Epithelial cell of prostate (primary cell): ENCODE measurements around the gene APBA3.

Experiments
- DNase-seq: peaks from one replicate; pipeline ENCODE4 v3.0.0-alpha.2; 2011; ENCODE audit warnings: low read depth, low spot score
- H3K27ac ChIP-seq: fragments of 450-650 bp; 2 replicates; pipeline ENCODE4 v1.5.1; 2017; ENCODE audit warnings: mild to moderate bottlenecking

APBA3 gene

GRCh38 chr19:3790209-3790734 is 28.8 kb upstream of the APBA3 start:
- DNase-seq = no peak
- H3K27ac ChIP-seq = no peak overlapping the region

DNA sequence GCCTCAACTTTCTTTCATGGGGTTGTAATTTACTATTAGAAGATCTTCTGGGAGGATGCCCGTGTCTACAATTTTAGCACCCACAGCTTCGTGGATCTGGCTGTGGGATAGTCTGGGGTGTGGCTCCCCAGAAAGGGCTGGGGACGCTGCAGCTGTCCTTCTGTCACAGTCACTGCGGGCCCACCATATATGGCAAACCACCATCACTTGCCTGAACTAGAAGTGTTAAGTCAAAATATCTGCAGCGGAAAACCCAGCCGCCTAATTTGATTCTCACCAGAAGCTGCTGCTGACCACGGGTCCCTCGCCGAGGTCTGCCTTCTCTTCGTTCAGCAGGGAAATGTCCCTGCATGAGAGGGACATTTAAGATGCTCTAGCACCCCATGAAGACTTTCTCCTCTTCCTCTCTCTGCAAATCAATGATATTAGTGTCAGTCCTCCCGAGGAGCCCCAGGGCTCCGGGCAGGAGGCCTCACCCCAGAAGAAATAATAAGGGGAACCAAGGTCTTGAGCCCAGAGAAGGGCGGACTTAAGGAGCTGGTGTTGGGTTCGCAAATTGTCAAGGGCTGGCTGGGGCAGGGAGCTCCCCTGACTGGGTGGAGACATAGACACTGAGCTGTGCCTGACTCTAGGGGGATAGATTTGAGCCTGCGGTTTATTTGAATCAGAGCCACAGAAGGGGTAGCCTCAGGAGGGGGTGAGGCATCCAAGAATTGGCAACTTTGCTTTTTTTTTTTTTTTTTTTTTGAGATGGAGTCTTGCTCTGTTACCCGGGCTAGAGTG is 27.7 kb upstream of the APBA3 start:
- no peak overlapping the region for H3K27ac ChIP-seq
- no peak for DNase-seq

DNA sequence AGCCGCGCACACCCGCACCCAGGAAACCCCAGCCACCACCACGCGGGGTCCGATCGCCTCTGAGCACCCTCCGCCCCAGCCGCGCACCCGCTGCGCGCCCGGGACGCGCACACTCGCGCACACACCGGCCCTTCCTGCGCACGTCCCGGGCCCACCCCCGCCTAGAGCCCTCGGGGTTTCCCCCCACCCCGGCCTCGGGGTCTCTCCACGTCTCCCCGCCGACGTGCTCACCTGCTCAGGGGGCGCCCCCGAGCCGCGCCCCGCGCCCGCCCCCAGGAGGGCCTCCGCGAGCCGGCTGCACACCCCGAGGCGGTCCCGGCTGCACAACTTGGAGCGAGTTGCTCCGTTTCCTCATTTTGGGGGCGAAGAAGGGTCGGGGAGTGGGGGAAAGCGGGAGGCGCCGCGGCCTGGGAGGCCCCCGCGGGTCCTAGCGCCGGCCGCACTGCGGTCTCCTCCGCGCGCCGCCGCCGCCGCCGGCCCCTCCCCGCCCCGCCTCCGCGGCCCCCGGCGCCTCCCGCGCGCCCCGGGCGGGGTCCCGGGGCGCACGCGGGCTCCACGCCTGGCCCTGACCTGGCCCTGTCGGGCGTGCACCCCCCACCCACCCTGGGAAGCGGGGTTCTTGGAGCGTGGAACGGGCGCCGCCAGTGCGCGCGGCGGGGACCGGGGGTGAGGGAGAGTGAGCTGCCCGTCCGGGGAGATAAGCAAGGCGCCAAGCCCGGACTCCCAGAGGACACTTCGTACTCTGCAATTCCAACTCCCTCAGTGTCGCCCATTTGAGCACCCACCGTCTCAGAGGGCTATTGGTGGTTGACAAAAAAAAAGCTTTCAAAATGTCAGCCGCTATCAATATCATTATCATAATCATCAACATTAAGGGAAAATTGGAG is 24.7 kb upstream of the APBA3 start, which contains the start of gene MATK:
MATK (minus strand) TSS at position 444 of the 887 bp plus-strand sequence. CDS start 1,246 bp downstream, outside the sequence.
- no peak for DNase-seq
- H3K27ac ChIP-seq = no peak within 1 kb of the TSS

DNA sequence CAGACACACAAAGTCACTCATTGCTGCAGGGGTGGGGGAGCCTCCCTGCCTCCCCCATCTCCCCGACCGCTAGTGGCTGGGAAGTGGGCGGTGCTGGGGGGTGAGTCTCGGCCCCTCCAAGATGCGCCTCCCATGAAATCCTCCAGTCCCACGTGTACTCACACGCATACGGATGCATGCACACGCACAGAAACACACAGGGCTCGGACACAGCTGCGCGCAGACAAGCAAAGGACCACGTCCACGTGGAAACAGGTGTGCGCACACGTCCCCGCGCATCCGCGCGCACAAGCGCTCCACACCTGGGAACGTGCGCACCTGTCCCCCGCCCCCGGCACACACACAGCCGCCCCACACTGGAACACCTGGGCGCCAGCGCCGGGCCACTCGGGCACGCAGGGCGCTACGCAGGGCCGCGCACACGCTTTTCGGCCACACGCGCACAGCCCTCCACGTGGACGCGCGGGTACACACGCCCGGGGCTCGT is 24.0 kb upstream of the APBA3 start:
- H3K27ac ChIP-seq = no peak overlapping the region
- no peak for DNase-seq

DNA sequence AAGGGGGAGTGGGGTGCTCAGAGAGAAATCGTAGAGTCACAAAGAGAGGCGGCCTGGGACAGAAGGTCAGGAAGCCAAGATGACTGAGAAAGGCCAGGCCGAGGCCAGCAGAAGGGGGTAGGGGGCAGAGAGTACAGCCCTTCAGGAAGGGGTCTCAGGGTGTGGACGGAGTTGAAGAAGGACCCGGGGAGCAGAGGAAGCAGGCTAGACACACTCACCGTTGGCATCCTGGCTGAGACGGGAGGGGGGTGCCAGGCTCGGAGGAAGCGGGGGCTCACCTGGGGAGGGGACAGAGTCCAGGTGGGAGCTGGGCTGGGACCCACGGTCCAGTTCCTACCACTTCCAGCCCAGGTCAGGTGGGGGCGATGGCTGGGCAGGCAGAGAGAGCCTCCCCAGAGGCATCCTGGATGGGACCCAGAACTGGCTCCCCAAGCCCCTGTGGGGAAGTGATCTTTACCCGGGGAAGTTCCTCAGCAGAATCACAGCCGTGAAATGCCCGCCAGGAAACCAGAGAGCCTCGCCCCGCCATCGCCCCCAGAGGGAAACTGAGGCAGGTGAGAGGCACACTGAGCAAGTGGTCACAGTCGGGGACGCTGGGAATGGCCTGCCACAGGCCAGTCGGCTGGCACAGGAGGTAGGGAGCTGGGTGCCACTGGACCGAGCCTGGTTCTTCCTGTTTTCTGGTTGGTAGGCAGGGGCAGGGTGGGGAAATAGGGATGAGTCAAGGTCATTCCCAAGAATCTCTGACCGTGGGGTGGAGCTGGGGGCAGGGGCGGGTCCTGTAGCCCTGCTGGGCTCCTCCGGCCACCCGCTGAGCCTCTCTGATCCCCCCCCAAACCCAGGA is 23.3 kb upstream of the APBA3 start:
- no peak for DNase-seq
- H3K27ac ChIP-seq = no peak overlapping the region

- H3K27ac ChIP-seq = no peak overlapping the region
- no peak for DNase-seq
Observed at GRCh38 chr19:3783660-3784584, 22.4 kb upstream of the APBA3 start.

- H3K27ac ChIP-seq = no peak overlapping the region
- no peak for DNase-seq
Observed at GRCh38 chr19:3782903-3783302, 21.4 kb upstream of the APBA3 start.

DNA sequence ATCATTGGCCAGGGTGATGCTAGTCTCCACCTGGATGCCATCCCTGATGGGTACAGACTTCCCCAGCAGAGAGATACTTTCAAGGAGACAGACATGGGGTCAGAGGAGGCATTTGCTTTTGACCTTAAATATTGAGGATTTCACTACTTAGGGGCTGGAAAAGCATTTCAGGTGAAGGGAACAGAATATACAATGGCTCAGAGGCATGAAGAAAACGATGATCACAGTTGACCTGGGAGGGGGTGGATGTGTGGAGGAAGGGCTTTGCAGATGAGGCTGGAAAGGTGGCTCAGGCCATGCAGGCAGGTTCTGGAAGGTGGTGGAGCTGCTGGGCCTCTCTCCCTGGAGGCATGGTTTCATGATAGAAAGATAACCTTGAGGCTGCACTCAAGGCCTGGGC is 20.8 kb upstream of the APBA3 start:
- no peak for DNase-seq
- no peak overlapping the region for H3K27ac ChIP-seq

GRCh38 chr19:3781603-3782002 is 20.1 kb upstream of the APBA3 start:
- H3K27ac ChIP-seq = no peak overlapping the region
- DNase-seq = no peak

- DNase-seq = no peak
- no peak overlapping the region for H3K27ac ChIP-seq
Observed at GRCh38 chr19:3780786-3781304, 19.4 kb upstream of the APBA3 start.

DNA sequence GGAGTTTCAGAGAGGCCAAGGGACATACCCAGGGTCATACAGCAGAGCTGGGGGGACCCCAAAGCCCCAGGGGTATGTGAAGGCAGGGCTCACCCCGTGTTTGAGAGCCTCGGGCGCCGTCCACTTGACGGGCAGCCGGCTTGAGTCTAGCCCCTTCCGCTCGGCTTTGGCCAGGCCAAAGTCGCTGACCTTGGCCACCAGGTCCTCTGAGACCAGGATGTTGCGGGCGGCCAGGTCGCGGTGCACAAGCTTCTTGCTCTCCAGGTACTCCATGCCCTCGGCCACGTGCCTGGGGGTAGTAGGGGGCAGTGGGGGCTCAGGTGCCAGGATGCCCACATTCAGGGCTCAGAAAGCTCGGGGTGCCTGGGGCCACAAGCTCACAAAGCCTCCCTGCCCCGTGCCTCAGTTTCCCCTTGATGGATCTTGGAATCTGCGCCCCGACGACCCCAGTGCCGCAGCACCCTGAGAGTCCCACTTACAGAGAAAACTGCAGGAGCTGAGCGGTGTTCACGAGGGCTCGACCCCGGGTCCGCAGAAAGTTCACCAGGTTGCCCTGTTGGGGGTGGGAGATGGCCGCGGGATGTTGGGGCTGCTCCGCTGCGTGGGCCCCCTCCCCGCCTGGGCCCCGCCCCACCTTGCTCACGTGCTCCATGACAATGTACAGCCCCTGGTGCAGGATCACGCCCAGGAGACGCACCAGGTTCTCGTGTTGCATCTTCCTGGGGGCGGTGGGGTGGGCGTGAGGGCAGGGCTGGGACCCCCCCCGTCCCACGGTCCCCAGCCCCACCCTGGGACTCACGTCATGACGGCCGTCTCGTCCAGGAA is 17.6 kb upstream of the APBA3 start:
- no peak overlapping the region for H3K27ac ChIP-seq

GRCh38 chr19:3778104-3778867 is 16.8 kb upstream of the APBA3 start:
- no peak overlapping the region for H3K27ac ChIP-seq
- no peak for DNase-seq

More for the DNA sequence above, 17.6 kb upstream of the APBA3 start:
- no peak for DNase-seq

DNA sequence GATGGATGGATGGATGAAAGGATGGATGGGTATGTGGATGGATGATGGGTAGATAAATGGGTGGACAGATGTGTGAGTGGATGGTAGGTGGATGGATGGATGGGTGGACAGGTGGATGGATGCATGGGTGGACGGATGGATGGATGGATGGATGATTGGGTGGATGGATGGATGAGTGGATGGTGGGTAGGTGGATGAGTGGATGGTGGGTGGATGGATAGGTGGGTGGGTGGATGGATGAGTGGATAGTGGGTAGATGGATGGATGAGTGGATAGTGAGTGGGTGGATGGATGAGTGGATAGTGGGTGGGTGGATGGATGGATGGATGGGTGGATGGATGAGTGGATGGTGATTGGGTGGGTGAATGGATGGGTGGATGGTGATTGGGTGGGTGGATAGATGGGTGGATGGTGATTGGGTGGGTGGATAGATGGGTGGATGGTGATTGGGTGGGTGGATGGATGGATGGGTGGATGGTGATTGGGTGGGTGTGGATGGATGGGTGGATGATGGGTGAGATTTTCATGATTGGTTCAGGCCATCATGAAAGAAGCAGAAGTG is 15.1 kb upstream of the APBA3 start:
- no peak for DNase-seq
- H3K27ac ChIP-seq = no peak overlapping the region

GRCh38 chr19:3775831-3776230 is 14.3 kb upstream of the APBA3 start:
- no peak overlapping the region for H3K27ac ChIP-seq
- no peak for DNase-seq

GRCh38 chr19:3775374-3775711 is 13.9 kb upstream of the APBA3 start:
- no peak for DNase-seq
- H3K27ac ChIP-seq = no peak overlapping the region

DNA sequence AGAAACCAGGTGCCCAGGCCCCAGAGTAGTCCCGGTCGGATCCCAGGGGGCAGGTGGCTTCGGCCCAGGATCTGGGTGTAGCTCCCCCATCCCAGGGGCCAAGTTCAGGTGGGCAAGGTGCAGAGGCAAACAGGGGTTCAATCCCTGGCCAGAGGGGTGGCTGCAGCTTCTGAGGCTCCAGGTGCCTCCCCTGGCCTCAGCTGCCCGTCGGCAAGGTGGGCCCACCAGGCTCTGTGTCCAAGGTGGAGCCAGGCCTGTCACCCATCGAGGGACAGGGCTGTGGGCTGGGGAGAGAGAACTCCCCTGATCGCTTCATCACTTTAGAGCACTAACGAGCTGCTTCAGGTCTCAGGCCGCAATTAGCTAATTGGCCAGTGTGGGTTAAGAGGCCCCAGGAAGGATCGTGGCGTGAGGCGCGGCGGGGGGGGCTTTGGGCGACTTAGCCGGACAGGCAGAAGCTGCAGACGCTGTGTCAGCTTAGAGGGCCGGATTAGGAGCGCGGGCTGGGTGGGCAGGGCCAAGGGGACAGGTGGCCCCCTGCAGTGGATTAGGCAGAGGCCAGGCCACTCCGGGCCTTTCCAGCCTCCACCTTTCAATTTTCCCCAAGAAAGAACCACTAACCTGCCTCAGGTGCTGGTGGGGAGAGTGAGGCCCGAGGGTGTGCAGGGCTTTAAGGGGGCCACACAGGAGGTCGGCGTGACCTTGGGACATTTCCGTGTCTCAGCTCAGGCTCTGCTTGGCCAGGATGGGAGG is 13.3 kb upstream of the APBA3 start:
- no peak for DNase-seq
- no peak overlapping the region for H3K27ac ChIP-seq
